H9 (cell line): Measurements from ENCODE around the gene TRMT1L. TPM values are rescaled to one million over a fixed set of nuclear protein-coding genes. Genes with fewer than 3 reads are reported as not detected.

Source experiments
- DNase-seq: peaks from one replicate; pipeline ENCODE4 v3.0.0-alpha.2; 2017
- H2AFZ ChIP-seq: one replicate; pipeline ENCODE4 v1.6.1; 2013; ENCODE audit warnings: mild to moderate bottlenecking, low read length, control low read depth, moderate library complexity
- H2AK5ac ChIP-seq: 2 replicates; pipeline ENCODE4 v1.6.1; 2013; ENCODE audit warnings: low read length, control low read depth, mixed read lengths; ENCODE audit not compliant: insufficient read length
- H2BK120ac ChIP-seq: one replicate; pipeline ENCODE4 v1.6.1; 2013; ENCODE audit warnings: low read depth, mild to moderate bottlenecking, low read length, control low read depth, inconsistent platforms; ENCODE audit not compliant: poor library complexity, severe bottlenecking
- H2BK12ac ChIP-seq: 2 replicates; pipeline ENCODE4 v1.6.1; 2013; ENCODE audit warnings: low read length, control low read depth, mixed read lengths, low read depth; ENCODE audit not compliant: insufficient read length
- H2BK15ac ChIP-seq: 2 replicates; pipeline ENCODE4 v1.6.1; 2013; ENCODE audit warnings: low read depth, low read length, control low read depth
- H2BK20ac ChIP-seq: one replicate; pipeline ENCODE4 v1.6.1; 2013; ENCODE audit warnings: low read depth, mild to moderate bottlenecking, low read length, control low read depth, inconsistent platforms; ENCODE audit not compliant: poor library complexity, severe bottlenecking
- H2BK5ac ChIP-seq: 2 replicates; pipeline ENCODE4 v1.6.1; 2013; ENCODE audit warnings: low read length, control low read depth, mixed read lengths; ENCODE audit not compliant: insufficient read length
- H3K14ac ChIP-seq: 2 replicates; pipeline ENCODE4 v1.6.1; 2013; ENCODE audit warnings: low read length, control low read depth; ENCODE audit not compliant: insufficient read depth
- H3K18ac ChIP-seq: 2 replicates; pipeline ENCODE4 v1.6.1; 2013; ENCODE audit warnings: low read depth, mild to moderate bottlenecking, mixed read lengths, low read length, control low read depth; ENCODE audit not compliant: insufficient read length
- H3K23ac ChIP-seq: 2 replicates; pipeline ENCODE4 v1.6.1; 2013; ENCODE audit warnings: low read length, control low read depth, mixed read lengths, low read depth; ENCODE audit not compliant: insufficient read length
- H3K23me2 ChIP-seq: 2 replicates; pipeline ENCODE4 v1.6.1; 2013; ENCODE audit warnings: low read depth, mild to moderate bottlenecking, mixed read lengths, low read length, control low read depth; ENCODE audit not compliant: insufficient read length, poor library complexity, severe bottlenecking
- H3K27ac ChIP-seq: 2 replicates; pipeline ENCODE4 v1.5.1; 2013; ENCODE audit warnings: low read length, control low read depth, mixed read lengths, low read depth; ENCODE audit not compliant: insufficient read length
- H3K27me3 ChIP-seq: 2 replicates; pipeline ENCODE4 v1.6.1; 2013; ENCODE audit warnings: low read length, control low read depth, inconsistent platforms; ENCODE audit not compliant: insufficient read depth
- H3K4ac ChIP-seq: 2 replicates; pipeline ENCODE4 v1.6.1; 2013; ENCODE audit warnings: low read depth, mild to moderate bottlenecking, control low read depth, inconsistent platforms, low read length, moderate library complexity
- H3K4me1 ChIP-seq: 2 replicates; pipeline ENCODE4 v1.6.1; 2013; ENCODE audit warnings: low read length, control low read depth, inconsistent platforms; ENCODE audit not compliant: insufficient read depth
- H3K4me2 ChIP-seq: 2 replicates; pipeline ENCODE4 v1.6.1; 2013; ENCODE audit warnings: low read length, control low read depth, mixed read lengths; ENCODE audit not compliant: insufficient read length, insufficient read depth
- H3K56ac ChIP-seq: 2 replicates; pipeline ENCODE4 v1.6.1; 2013; ENCODE audit warnings: low read depth, mild to moderate bottlenecking, mixed read lengths, low read length, control low read depth; ENCODE audit not compliant: insufficient read length
- H3K79me1 ChIP-seq: 2 replicates; pipeline ENCODE4 v1.6.1; 2013; ENCODE audit warnings: low read depth, mild to moderate bottlenecking, moderate library complexity, low read length, control low read depth, inconsistent platforms; ENCODE audit not compliant: insufficient read depth, poor library complexity, severe bottlenecking
- H3K79me2 ChIP-seq: 2 replicates; pipeline ENCODE4 v1.6.1; 2013; ENCODE audit warnings: low read length, control low read depth, inconsistent platforms; ENCODE audit not compliant: insufficient read depth
- H3K9ac ChIP-seq: 2 replicates; pipeline ENCODE4 v1.6.1; 2013; ENCODE audit warnings: low read length, control low read depth, mixed read lengths; ENCODE audit not compliant: insufficient read length; ENCODE audit errors: extremely low read depth
- H3K9me3 ChIP-seq: one replicate; pipeline ENCODE4 v1.6.1; 2013; ENCODE audit warnings: low read depth, low read length, inconsistent platforms; ENCODE audit not compliant: control insufficient read depth
- H3T11ph ChIP-seq: one replicate; pipeline ENCODE4 v1.6.1; 2013; ENCODE audit warnings: mild to moderate bottlenecking, low read length, control low read depth, inconsistent platforms
- H4K20me1 ChIP-seq: one replicate; pipeline ENCODE4 v1.6.1; 2013; ENCODE audit not compliant: control insufficient read depth, insufficient read length, insufficient read depth
- H4K5ac ChIP-seq: 2 replicates; pipeline ENCODE4 v1.6.1; 2013; ENCODE audit warnings: low read depth, mild to moderate bottlenecking, mixed read lengths, low read length, control low read depth; ENCODE audit not compliant: insufficient read length
- H4K8ac ChIP-seq: replicated peaks from 2 replicates; pipeline ENCODE4 v1.6.1; 2013; ENCODE audit warnings: low read length, control low read depth, mixed read lengths, low read depth; ENCODE audit not compliant: insufficient read length
- H4K91ac ChIP-seq: 2 replicates; pipeline ENCODE4 v1.6.1; 2013; ENCODE audit warnings: low read depth, mild to moderate bottlenecking, moderate library complexity, mixed read lengths, low read length, control low read depth; ENCODE audit not compliant: insufficient read length
- H3K27ac Mint-ChIP-seq, 3 experiments: 2 replicates in 2 of 3; 3 replicates in 1 of 3; pipeline ENCODE4 v1.8.0; 2020 to 2021; ENCODE audit warnings: mixed read lengths in 3 of 3, mild to moderate bottlenecking in 1 of 3, moderate library complexity in 1 of 3
- H3K27me3 Mint-ChIP-seq: 2 replicates; pipeline ENCODE4 v1.8.0; 2021; ENCODE audit warnings: low read depth, mild to moderate bottlenecking, moderate library complexity, mixed read lengths
- H3K36me3 Mint-ChIP-seq, 3 experiments: 2 replicates in 2 of 3; 3 replicates in 1 of 3; pipeline ENCODE4 v1.8.0; 2020 to 2021; ENCODE audit warnings: low read depth in 3 of 3, mixed read lengths in 3 of 3; ENCODE audit not compliant: insufficient read depth in 1 of 3
- H3K4me1 Mint-ChIP-seq, 2 experiments: 2 replicates each; pipeline ENCODE4 v1.8.0; 2020; ENCODE audit warnings: mixed read lengths in 2 of 2
- H3K4me3 Mint-ChIP-seq, 2 experiments: 2 replicates in 1 of 2; 3 replicates in 1 of 2; pipeline ENCODE4 v1.8.0; 2020 to 2021; ENCODE audit warnings: mild to moderate bottlenecking in 2 of 2, mixed read lengths in 2 of 2, moderate library complexity in 1 of 2
- H3K9me3 Mint-ChIP-seq, 2 experiments: 2 replicates in 1 of 2; 3 replicates in 1 of 2; pipeline ENCODE4 v1.8.0; 2020; ENCODE audit warnings: mild to moderate bottlenecking in 2 of 2, mixed read lengths in 2 of 2, moderate library complexity in 1 of 2
- WGBS: extraction: QIAGEN DNeasy Blood & Tissue Kit; methylation state at CpG from one replicate; pipeline ENCODE4 v1.1.7; 2013; ENCODE audit warnings: missing lambda C conversion rate, low lambda C conversion rate, mixed read lengths; ENCODE audit not compliant: insufficient read length; ENCODE audit errors: extremely low coverage; 5-methylcytosine and 5-hydroxymethylcytosine counted together
- total RNA-seq: library from RNA; stranded (reverse); gene quantifications from 2 replicates; pipeline ENCODE4 v1.2.1, GENCODE V29; 2021
- TF ChIP-seq, protein P1 (sequence below): fragments of 200-600 bp; sonication (generic); conservative IDR thresholded peaks from 3 replicates; pipeline ENCODE4 v1.8.0; 2021; ENCODE audit warnings: antibody characterized with exemption, mild to moderate bottlenecking

Gene TRMT1L
- total RNA-seq, 1 experiment from 2014 or later = 17.9 TPM

DNA sequence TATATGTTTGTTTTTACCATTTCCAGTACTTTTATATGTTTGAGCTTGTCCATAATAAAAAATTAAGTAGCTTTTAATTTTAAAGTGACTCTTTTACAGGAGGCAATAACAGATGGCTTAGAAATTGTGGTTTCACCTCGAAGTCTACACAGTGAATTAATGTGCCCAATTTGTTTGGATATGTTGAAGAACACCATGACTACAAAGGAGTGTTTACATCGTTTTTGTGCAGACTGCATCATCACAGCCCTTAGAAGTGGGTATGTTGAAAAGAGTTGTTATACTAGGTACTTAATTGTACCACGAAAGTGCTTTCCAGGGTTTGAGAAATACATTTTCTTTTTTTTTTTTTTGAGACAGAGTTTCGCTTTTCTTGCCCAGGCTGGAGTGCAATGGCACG, 65.3 kb downstream of the TRMT1L start:
- H3K9ac ChIP-seq = no peak overlapping the region
- H3K27ac Mint-ChIP-seq = no peak overlapping the region; a peak in 1 of 7 replicates
- no peak overlapping the region for H3K4me2 ChIP-seq
- no peak overlapping the region for H3K27ac ChIP-seq
- H2BK120ac ChIP-seq = no peak overlapping the region
- TF ChIP-seq, protein P1, sequence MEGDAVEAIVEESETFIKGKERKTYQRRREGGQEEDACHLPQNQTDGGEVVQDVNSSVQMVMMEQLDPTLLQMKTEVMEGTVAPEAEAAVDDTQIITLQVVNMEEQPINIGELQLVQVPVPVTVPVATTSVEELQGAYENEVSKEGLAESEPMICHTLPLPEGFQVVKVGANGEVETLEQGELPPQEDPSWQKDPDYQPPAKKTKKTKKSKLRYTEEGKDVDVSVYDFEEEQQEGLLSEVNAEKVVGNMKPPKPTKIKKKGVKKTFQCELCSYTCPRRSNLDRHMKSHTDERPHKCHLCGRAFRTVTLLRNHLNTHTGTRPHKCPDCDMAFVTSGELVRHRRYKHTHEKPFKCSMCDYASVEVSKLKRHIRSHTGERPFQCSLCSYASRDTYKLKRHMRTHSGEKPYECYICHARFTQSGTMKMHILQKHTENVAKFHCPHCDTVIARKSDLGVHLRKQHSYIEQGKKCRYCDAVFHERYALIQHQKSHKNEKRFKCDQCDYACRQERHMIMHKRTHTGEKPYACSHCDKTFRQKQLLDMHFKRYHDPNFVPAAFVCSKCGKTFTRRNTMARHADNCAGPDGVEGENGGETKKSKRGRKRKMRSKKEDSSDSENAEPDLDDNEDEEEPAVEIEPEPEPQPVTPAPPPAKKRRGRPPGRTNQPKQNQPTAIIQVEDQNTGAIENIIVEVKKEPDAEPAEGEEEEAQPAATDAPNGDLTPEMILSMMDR = no peak
- no peak overlapping the region for H3K14ac ChIP-seq
- H2BK15ac ChIP-seq = no peak overlapping the region
- H3K4me1 ChIP-seq = no peaks in the 10 kb centered on the region
- WGBS = no CpG with 5 or more reads among the region's 5 CpGs
- no peaks in the 10 kb centered on the region for H3K9me3 ChIP-seq
- no peak overlapping the region for H4K8ac ChIP-seq
- H3T11ph ChIP-seq = no peak overlapping the region
- no peaks in the 10 kb centered on the region for H4K20me1 ChIP-seq
- H2BK5ac ChIP-seq = no peak overlapping the region
- no peak overlapping the region for H2AK5ac ChIP-seq
- H3K79me1 ChIP-seq = peaks cover under 1% of the 10 kb centered on the region
- H3K23me2 ChIP-seq = no peaks in the 10 kb centered on the region
- no peak overlapping the region for H3K23ac ChIP-seq
- DNase-seq = no peak
- H3K4me1 Mint-ChIP-seq = peaks cover 2% of the 10 kb centered on the region in 2 experiments
- no peak overlapping the region for H2BK20ac ChIP-seq
- no peaks in the 10 kb centered on the region for H3K27me3 Mint-ChIP-seq
- no peak overlapping the region for H3K18ac ChIP-seq
- H2BK12ac ChIP-seq = no peak overlapping the region
- no peaks in the 10 kb centered on the region for H3K9me3 Mint-ChIP-seq
- no peak overlapping the region for H3K56ac ChIP-seq
- no peak overlapping the region for H4K91ac ChIP-seq
- H3K27me3 ChIP-seq = no peaks in the 10 kb centered on the region
- no peak overlapping the region for H3K4ac ChIP-seq
- peaks cover 2% of the 10 kb centered on the region; the same call in 1 of the 2 replicates for H3K79me2 ChIP-seq
- peaks cover 28 to 71% (median 54%) of the 10 kb centered on the region in 3 experiments for H3K36me3 Mint-ChIP-seq
- no peak overlapping the region for H2AFZ ChIP-seq
- no peak overlapping the region for H3K4me3 Mint-ChIP-seq
- no peak overlapping the region for H4K5ac ChIP-seq
